ENCODE measurements around the gene KIFC3. TPM values are rescaled to one million over a fixed set of nuclear protein-coding genes. Genes with fewer than 3 reads are reported as not detected.
A peak's percentile ranks its signal among the peaks of the same experiment; 100 is the strongest.

Gene KIFC3
- total RNA-seq, 1 experiment from 2014 or later, result not detected

DNA sequence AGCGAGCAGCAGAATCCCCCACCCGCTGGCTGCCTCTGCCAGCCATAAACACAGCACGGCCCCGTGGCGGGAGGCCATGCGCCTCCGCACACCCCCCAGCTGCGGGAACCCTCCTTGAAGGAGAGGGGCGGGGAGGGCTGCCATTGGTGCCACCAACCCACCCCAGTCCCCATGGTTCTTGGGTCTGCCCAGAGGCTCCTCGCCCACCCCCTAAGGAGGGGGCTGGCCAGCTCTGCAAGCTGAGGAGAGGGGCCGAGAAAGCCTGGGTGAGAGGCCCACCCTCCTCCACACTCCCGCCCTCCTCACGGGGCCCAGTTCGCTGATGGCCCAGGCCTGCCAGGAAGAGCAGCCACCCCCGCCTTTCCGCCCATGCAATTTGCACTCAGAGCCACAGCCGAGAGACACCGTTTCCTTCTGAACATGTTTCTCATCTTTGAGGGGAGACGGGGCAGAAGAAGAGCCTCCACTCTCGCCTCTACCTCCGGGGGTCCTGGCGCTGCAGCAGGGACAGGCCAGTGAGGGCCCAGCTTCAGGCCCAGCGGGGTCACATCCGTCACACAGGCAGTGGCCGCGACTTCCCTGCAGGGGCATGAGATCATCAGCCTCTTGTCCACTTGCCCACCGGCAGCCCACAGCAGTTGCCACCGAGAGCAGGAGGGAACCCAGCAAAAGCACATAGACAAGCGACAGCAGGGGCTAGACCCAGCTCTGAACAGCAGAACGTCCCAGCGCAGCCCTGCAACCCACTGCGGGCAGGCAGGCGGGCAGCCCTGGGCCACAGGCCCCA is 43.8 kb downstream of the KIFC3 start:
- H2AFZ ChIP-seq (ENCODE audit: low read length), result no peak overlapping the region
- no peak overlapping the region for H3K9ac ChIP-seq (ENCODE audit: low read length)
- H3K4me1 ChIP-seq (ENCODE audit: low read length), result no peaks in the 10 kb centered on the region
- no peaks in the 10 kb centered on the region for H3K9me2 ChIP-seq (replicated peaks; ENCODE audit: insufficient read depth, low read length)
- no peak overlapping the region for H3K4me2 ChIP-seq (ENCODE audit: low read depth, low read length, poor library complexity, severe bottlenecking)
- no peaks in the 10 kb centered on the region for H3K27me3 ChIP-seq (ENCODE audit: low read length)
- no peaks in the 10 kb centered on the region for H4K20me1 ChIP-seq (ENCODE audit: insufficient read depth, low read depth, low read length)
- no peaks in the 10 kb centered on the region for H3K36me3 ChIP-seq (ENCODE audit: insufficient read depth, low read length)
- no peak overlapping the region for H3K4me3 ChIP-seq (ENCODE audit: low read length)
- DNase-seq, result no peak
- no peak overlapping the region for H3K27ac ChIP-seq (ENCODE audit: low read length)
- no peaks in the 10 kb centered on the region for H3K9me3 ChIP-seq (ENCODE audit: low read length)
- H3K79me2 ChIP-seq (ENCODE audit: low read length), result no peaks in the 10 kb centered on the region

DNA sequence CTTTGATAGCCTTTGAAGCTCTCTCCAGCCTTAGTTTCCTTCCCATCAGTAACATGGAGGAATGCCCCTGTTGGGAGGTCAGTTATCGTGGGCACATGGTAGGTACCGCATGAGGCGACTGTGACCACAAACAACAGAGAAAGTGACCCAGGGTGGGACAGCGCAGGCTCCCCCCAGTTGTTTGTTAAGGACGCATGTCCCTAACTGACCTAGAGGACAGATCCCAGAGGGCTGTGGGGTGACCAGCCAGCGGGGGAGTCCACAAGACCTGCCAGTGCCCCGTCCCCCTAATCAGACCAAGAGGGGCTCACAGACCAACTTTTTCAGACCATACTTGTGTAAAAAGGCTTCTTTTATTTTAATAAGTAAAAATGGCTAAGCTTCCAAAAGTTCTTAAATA is 44.4 kb downstream of the KIFC3 start:
- no peak overlapping the region for H3K4me2 ChIP-seq (ENCODE audit: low read depth, low read length, poor library complexity, severe bottlenecking)
- DNase-seq, result no peak
- no peaks in the 10 kb centered on the region for H3K4me1 ChIP-seq (ENCODE audit: low read length)
- H3K9ac ChIP-seq (ENCODE audit: low read length), result no peak overlapping the region
- no peaks in the 10 kb centered on the region for H3K9me2 ChIP-seq (replicated peaks; ENCODE audit: insufficient read depth, low read length)
- H3K4me3 ChIP-seq (ENCODE audit: low read length), result no peak overlapping the region
- H3K79me2 ChIP-seq (ENCODE audit: low read length), result no peaks in the 10 kb centered on the region
- no peaks in the 10 kb centered on the region for H3K27me3 ChIP-seq (ENCODE audit: low read length)
- no peaks in the 10 kb centered on the region for H4K20me1 ChIP-seq (ENCODE audit: insufficient read depth, low read depth, low read length)
- H3K36me3 ChIP-seq (ENCODE audit: insufficient read depth, low read length), result no peaks in the 10 kb centered on the region
- no peak overlapping the region for H3K27ac ChIP-seq (ENCODE audit: low read length)
- no peaks in the 10 kb centered on the region for H3K9me3 ChIP-seq (ENCODE audit: low read length)
- no peak overlapping the region for H2AFZ ChIP-seq (ENCODE audit: low read length)

DNA sequence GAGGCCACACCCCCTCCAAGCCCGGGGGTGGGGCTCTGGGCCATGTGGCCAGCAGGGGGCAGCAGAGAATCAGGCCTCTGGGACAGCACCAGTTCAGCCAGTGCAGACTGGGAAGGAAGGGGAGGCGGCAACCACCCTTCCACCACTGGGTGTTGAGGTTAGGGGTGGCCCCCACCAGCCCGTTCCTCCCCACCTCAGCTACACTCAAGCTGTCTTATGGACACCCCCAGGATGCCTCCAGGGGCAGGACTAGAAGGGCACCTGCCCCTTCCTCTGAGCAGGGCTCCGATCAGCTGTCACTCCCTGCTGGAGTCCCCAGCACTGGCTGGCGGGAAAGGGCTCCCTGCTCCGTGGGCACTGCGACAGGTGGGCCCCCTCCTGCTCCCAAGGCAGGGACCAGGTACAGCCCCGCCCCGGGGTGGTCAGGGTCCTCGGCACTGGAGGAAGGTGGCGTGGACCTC is 44.9 kb downstream of the KIFC3 start:
- no peaks in the 10 kb centered on the region for H3K9me3 ChIP-seq (ENCODE audit: low read length)
- no peak overlapping the region for H3K4me3 ChIP-seq (ENCODE audit: low read length)
- no peak overlapping the region for H3K27ac ChIP-seq (ENCODE audit: low read length)
- H2AFZ ChIP-seq (ENCODE audit: low read length), result no peak overlapping the region
- no peak overlapping the region for H3K4me2 ChIP-seq (ENCODE audit: low read depth, low read length, poor library complexity, severe bottlenecking)
- H3K36me3 ChIP-seq (ENCODE audit: insufficient read depth, low read length), result no peaks in the 10 kb centered on the region
- peak; percentile 94 for DNase-seq
- H3K79me2 ChIP-seq (ENCODE audit: low read length), result no peaks in the 10 kb centered on the region
- H3K4me1 ChIP-seq (ENCODE audit: low read length), result no peaks in the 10 kb centered on the region
- H4K20me1 ChIP-seq (ENCODE audit: insufficient read depth, low read depth, low read length), result no peaks in the 10 kb centered on the region
- H3K27me3 ChIP-seq (ENCODE audit: low read length), result no peaks in the 10 kb centered on the region
- no peaks in the 10 kb centered on the region for H3K9me2 ChIP-seq (replicated peaks; ENCODE audit: insufficient read depth, low read length)
- no peak overlapping the region for H3K9ac ChIP-seq (ENCODE audit: low read length)

DNA sequence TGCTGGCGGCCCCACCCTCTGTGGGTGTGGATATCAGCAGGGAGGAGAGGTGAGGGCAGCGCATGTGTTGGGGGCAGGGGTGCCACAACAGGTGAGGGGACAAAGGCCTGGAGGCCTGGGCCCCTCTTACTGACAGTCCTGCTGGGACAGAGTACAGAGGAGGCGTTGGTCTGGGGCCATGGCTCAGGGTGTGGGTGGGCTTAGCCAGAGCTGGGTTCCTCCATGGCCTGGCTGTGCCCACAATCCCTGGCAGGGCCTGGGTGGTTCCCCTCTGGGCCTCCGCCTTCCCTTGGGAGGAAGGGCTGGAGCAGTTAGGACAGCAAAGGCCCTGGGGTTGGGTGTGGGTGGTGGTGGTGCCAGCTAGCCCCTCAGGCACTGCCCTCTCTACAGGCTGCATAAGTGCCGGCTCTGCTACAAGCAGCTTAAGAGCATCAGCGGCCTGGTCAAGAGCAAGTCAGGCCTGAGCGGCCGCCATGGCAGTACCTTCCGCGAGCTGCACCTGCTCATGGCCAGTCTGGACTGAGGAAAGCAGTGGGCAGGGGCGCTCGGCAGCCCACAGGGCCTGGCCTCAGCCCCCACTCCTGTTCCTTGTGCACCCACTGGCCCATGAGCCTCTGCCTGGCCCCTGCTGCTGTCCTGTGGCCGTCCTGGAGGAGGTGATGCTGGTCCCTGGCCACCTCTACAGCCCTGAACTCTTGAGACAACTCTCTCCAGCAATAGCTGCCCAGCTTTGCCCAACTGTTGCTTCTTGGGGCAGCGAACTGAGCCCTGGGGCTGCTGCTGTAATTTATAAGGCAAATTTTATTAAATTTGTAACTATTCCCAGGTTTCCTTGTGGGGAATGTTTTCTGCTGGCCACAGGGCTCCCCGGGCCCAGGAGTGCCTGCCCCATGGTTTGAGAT is 45.6 kb downstream of the KIFC3 start:
- Histone ChIP-seq H4K20me1 (ENCODE audit: insufficient read depth, low read depth, low read length) (no peaks in the 10 kb centered on the region), H3K9me3 (ENCODE audit: low read length) (no peaks in the 10 kb centered on the region), H3K9me2 (replicated peaks; ENCODE audit: insufficient read depth, low read length) (no peaks in the 10 kb centered on the region), H3K9ac (ENCODE audit: low read length) (no peak overlapping the region), H3K4me3 (ENCODE audit: low read length) (no peak overlapping the region), H3K27ac (ENCODE audit: low read length) (no peak overlapping the region), H2AFZ (ENCODE audit: low read length) (no peak overlapping the region), H3K4me1 (ENCODE audit: low read length) (no peaks in the 10 kb centered on the region), H3K4me2 (ENCODE audit: low read depth, low read length, poor library complexity, severe bottlenecking) (no peak overlapping the region), H3K27me3 (ENCODE audit: low read length) (no peaks in the 10 kb centered on the region), H3K36me3 (ENCODE audit: insufficient read depth, low read length) (no peaks in the 10 kb centered on the region), H3K79me2 (ENCODE audit: low read length) (no peaks in the 10 kb centered on the region)
- no peak for DNase-seq

DNA sequence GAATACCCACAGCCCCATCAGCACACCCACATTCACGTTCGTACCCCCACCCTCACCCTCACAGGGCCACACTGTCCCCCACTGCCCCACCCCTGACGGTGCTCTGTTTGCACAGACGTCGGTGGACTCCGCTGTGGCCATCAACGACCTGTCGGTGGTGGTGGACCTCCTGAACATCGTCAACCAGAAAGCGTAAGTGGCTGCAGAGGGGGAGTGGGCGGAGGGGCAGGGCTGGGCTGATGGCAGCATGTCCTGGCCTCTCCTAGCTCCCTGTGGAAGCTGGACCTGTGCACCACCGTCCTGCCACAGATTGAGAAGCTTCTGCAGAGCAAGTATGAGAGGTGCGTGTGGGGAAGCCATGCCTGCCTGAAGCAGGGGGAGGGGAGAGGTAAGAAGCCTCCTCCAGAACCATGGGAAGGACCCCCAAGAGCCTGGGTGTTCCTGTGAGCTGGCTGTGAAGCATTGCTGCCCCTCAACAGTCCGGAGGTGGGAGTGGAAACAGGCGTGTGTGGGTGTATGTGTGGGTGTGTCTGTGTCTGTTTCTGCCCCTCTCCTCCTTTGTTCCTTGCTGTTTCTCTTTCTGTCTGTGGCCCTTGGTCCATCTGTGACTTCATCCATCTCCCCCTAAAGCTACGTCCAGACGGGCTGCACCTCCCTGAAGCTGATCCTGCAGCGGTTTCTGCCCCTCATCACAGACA is 46.4 kb downstream of the KIFC3 start:
- Histone ChIP-seq H3K4me1 (ENCODE audit: low read length) (no peaks in the 10 kb centered on the region), H3K9me3 (ENCODE audit: low read length) (no peaks in the 10 kb centered on the region), H3K79me2 (ENCODE audit: low read length) (no peaks in the 10 kb centered on the region), H2AFZ (ENCODE audit: low read length) (no peak overlapping the region), H4K20me1 (ENCODE audit: insufficient read depth, low read depth, low read length) (no peaks in the 10 kb centered on the region), H3K36me3 (ENCODE audit: insufficient read depth, low read length) (no peaks in the 10 kb centered on the region), H3K4me3 (ENCODE audit: low read length) (no peak overlapping the region), H3K27me3 (ENCODE audit: low read length) (no peaks in the 10 kb centered on the region), H3K4me2 (ENCODE audit: low read depth, low read length, poor library complexity, severe bottlenecking) (no peak overlapping the region), H3K9me2 (replicated peaks; ENCODE audit: insufficient read depth, low read length) (no peaks in the 10 kb centered on the region), H3K27ac (ENCODE audit: low read length) (no peak overlapping the region), H3K9ac (ENCODE audit: low read length) (no peak overlapping the region)
- DNase-seq, result no peak

DNA sequence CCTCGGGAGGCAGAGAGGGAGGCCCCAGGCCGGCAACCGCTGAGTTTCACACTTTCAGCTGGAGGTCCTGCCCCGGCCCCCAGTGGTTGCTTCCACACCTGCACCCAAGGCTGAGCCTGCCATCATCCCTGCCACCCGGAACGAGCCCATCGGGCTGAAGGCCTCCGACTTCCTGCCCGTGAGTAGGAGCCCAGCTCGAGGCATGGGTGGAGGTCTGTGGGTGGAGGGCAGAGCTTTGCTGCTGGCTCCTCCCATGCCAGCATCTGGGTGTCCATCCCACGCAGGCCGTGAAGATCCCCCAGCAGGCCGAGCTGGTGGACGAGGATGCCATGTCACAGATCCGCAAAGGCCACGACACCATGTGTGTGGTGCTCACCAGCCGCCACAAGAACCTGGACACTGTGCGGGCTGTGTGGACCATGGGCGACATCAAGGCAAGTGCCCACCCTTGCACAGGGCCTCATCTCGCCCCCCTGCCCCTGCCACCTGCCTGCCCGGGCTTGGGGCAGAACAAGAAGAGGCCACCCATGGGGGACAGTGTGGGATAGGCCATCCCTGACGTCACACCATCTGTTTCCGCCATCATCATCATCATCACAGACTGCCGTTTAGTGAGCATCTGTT is 47.1 kb downstream of the KIFC3 start:
- Histone ChIP-seq H3K79me2 (ENCODE audit: low read length) (no peaks in the 10 kb centered on the region), H2AFZ (ENCODE audit: low read length) (no peak overlapping the region), H3K9ac (ENCODE audit: low read length) (no peak overlapping the region), H3K4me3 (ENCODE audit: low read length) (no peak overlapping the region), H3K4me2 (ENCODE audit: low read depth, low read length, poor library complexity, severe bottlenecking) (no peak overlapping the region), H3K9me2 (replicated peaks; ENCODE audit: insufficient read depth, low read length) (no peaks in the 10 kb centered on the region), H3K27me3 (ENCODE audit: low read length) (no peaks in the 10 kb centered on the region), H4K20me1 (ENCODE audit: insufficient read depth, low read depth, low read length) (no peaks in the 10 kb centered on the region), H3K27ac (ENCODE audit: low read length) (no peak overlapping the region), H3K4me1 (ENCODE audit: low read length) (no peaks in the 10 kb centered on the region), H3K9me3 (ENCODE audit: low read length) (no peaks in the 10 kb centered on the region), H3K36me3 (ENCODE audit: insufficient read depth, low read length) (no peaks in the 10 kb centered on the region)
- no peak for DNase-seq

DNA sequence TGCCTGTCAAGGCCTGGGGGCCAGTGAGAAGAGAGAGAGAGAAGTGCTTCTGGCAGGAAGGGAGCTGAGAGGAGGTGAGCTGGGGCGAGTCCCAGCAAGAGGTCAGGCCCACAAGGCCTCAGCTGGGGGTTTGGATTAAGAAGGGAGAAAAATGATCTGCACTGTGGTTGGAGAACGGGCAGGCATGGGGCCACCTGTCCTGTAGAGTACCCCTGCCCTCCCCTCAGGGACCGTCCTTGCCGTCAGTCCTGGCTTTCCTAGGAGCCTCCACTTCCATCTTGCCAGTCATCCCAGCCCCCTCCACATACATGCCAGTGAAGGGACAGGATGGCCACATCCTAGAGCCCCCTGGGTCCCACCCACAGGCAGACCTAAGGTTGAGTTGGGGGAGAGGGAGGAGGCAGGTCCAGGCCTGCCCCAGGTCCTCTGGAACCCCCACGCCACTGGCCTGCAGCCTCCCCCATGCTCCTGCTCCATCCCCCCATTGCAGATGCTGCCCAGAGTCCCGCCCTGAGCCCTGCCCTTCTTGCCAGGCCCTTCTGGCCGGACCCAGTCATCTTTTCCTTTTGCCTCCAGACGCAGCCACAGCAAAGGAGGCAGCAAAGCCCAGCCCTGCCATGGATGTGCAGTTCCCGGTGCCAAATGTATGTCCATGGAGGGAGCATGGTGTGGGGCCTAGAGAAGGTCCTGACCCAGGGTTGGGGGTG is 47.8 kb downstream of the KIFC3 start:
- Histone ChIP-seq H3K27ac (ENCODE audit: low read length) (no peak overlapping the region), H3K36me3 (ENCODE audit: insufficient read depth, low read length) (no peaks in the 10 kb centered on the region), H3K4me3 (ENCODE audit: low read length) (no peak overlapping the region), H4K20me1 (ENCODE audit: insufficient read depth, low read depth, low read length) (no peaks in the 10 kb centered on the region), H3K4me1 (ENCODE audit: low read length) (no peaks in the 10 kb centered on the region), H3K27me3 (ENCODE audit: low read length) (no peaks in the 10 kb centered on the region), H3K9me3 (ENCODE audit: low read length) (no peaks in the 10 kb centered on the region), H3K9me2 (replicated peaks; ENCODE audit: insufficient read depth, low read length) (no peaks in the 10 kb centered on the region), H2AFZ (ENCODE audit: low read length) (no peak overlapping the region), H3K79me2 (ENCODE audit: low read length) (no peaks in the 10 kb centered on the region), H3K9ac (ENCODE audit: low read length) (no peak overlapping the region), H3K4me2 (ENCODE audit: low read depth, low read length, poor library complexity, severe bottlenecking) (no peak overlapping the region)
- DNase-seq, result no peak
